ENCODE data around the gene ATP13A4. TPM values are rescaled to one million over a fixed set of nuclear protein-coding genes. Genes with fewer than 3 reads are reported as not detected.

The ATP13A4 gene
- total and polyA plus RNA-seq, 2 of the 4 experiments (the other 2 are of a cell fraction): under 0.01 TPM; not detected in 1

- WGBS, 2 experiments (ENCODE audit: extremely low coverage in 2 of 2, insufficient read length in 1 of 2): 40% methylated on average over 1 of the region's 6 CpGs; no CpG with 5 or more reads in 1 of the 2 experiments
- Histone ChIP-seq H4K91ac (ENCODE audit: insufficient read depth, low read depth, low read length) (no peak overlapping the region), H3K4me1 (ENCODE audit: control insufficient read depth, insufficient read depth, low read length) (no peaks in the 10 kb centered on the region), H2BK5ac (ENCODE audit: low read depth, low read length, poor library complexity, severe bottlenecking) (no peak overlapping the region), H3K14ac (replicated peaks; ENCODE audit: low read depth, low read length) (no peak overlapping the region), H2BK120ac (ENCODE audit: low read depth, low read length) (no peak overlapping the region), H4K20me1 (ENCODE audit: insufficient read depth, low read length) (no peaks in the 10 kb centered on the region), H2AK5ac (ENCODE audit: low read depth, low read length) (no peak overlapping the region), H2AK9ac (replicated peaks; ENCODE audit: low read depth, low read length, poor library complexity) (peak overlapping the region; percentile 26), H3K9me3 (ENCODE audit: control insufficient read depth, insufficient read depth, low read length) (peaks cover 12% of the 10 kb centered on the region), H3K9me1 (ENCODE audit: insufficient read depth, low read length) (no peaks in the 10 kb centered on the region), H3K27ac (ENCODE audit: insufficient read depth, low read length) (no peak overlapping the region), H4K5ac (ENCODE audit: low read depth, low read length) (no peak overlapping the region), H2BK15ac (ENCODE audit: low read depth, low read length) (no peak overlapping the region), H3K27me3 (ENCODE audit: control insufficient read depth, insufficient read depth, low read length) (no peaks in the 10 kb centered on the region), H3K4ac (ENCODE audit: low read depth, low read length) (no peak overlapping the region), H3K56ac (ENCODE audit: extremely low read depth, insufficient read depth, low read length) (no peak overlapping the region), H2AFZ (replicated peaks; ENCODE audit: low read length, poor library complexity) (no peak overlapping the region), H3K18ac (ENCODE audit: low read depth, low read length) (no peak overlapping the region), H3K36me3 (ENCODE audit: control insufficient read depth, insufficient read depth, low read length) (no peaks in the 10 kb centered on the region), H3K79me1 (ENCODE audit: low read depth in 1 of 2, low read length in 2 of 2) (no peaks in the 10 kb centered on the region), H3K23ac (ENCODE audit: low read depth, low read length) (no peak overlapping the region), H3K4me3 (ENCODE audit: insufficient read depth, low read depth, low read length) (no peak overlapping the region), H2BK20ac (ENCODE audit: low read depth, low read length) (no peak overlapping the region), H4K8ac (ENCODE audit: low read depth in 2 of 2, low read length in 2 of 2) (no peak overlapping the region), H3K4me2 (ENCODE audit: low read depth, low read length) (no peak overlapping the region), H3K9ac (ENCODE audit: low read depth, low read length) (no peak overlapping the region)
- ChIA-PET POLR2A (ENCODE audit: unreplicated experiment) (no interaction called here), CTCF (no interaction called here)
- intact Hi-C loops (cut with micrococcal nuclease): no loop called here
- no TSS peak for BruUV-seq (replicated peaks)
- ATAC-seq (ENCODE audit: low read depth) (no peak), DNase-seq (no peak)
- TF ChIP-seq RAD21 (IDR thresholded peaks at IDR 0.05; ENCODE audit: low read length) (no peak), CTCF (conservative IDR thresholded peaks at IDR 0.05; ENCODE audit: low read depth, low read length) (no peak), BHLHE40 (IDR thresholded peaks at IDR 0.05; ENCODE audit: low read depth, low read length) (no peak), FOS (IDR thresholded peaks at IDR 0.05; ENCODE audit: low read depth, low read length) (no peak), ELK1 (IDR thresholded peaks at IDR 0.05; ENCODE audit: borderline replicate concordance, low read depth, low read length) (no peak), CHD1 (IDR thresholded peaks at IDR 0.05; ENCODE audit: low read depth, low read length) (no peak), RCOR1 (IDR thresholded peaks at IDR 0.05; ENCODE audit: insufficient replicate concordance, low read length) (no peak), CEBPB (IDR thresholded peaks at IDR 0.05; ENCODE audit: low read depth, low read length) (no peak), MAZ (IDR thresholded peaks at IDR 0.05; ENCODE audit: borderline replicate concordance, low read depth, low read length) (no peak)
- TF ChIP-seq, protein P1, sequence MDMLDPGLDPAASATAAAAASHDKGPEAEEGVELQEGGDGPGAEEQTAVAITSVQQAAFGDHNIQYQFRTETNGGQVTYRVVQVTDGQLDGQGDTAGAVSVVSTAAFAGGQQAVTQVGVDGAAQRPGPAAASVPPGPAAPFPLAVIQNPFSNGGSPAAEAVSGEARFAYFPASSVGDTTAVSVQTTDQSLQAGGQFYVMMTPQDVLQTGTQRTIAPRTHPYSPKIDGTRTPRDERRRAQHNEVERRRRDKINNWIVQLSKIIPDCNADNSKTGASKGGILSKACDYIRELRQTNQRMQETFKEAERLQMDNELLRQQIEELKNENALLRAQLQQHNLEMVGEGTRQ (IDR thresholded peaks at IDR 0.05; ENCODE audit: low read depth, low read length): no peak
- in situ Hi-C loops (cut with MboI; ENCODE audit: low sequenced_read_pairs): no loop called here
- dilution Hi-C loops (cut with HindIII; ENCODE audit: low sequenced_read_pairs, unreplicated experiment): no loop called here
Measured at GRCh38 chr3:193407112-193407511, 147.6 kb downstream of the ATP13A4 start.

Data from IMR-90 (cell line).